ENCODE data around the gene ZNF691. TPM values are rescaled to one million over a fixed set of nuclear protein-coding genes. Genes with fewer than 3 reads are reported as not detected.
"Not testable (repeated sequence)": the region's sequence is repeated elsewhere in the genome, so short reads cannot be mapped to it uniquely, and the experiment has no call there.

The ZNF691 gene
- total RNA-seq, 1 donor from 2014 or later, result 3.7 TPM

DNA sequence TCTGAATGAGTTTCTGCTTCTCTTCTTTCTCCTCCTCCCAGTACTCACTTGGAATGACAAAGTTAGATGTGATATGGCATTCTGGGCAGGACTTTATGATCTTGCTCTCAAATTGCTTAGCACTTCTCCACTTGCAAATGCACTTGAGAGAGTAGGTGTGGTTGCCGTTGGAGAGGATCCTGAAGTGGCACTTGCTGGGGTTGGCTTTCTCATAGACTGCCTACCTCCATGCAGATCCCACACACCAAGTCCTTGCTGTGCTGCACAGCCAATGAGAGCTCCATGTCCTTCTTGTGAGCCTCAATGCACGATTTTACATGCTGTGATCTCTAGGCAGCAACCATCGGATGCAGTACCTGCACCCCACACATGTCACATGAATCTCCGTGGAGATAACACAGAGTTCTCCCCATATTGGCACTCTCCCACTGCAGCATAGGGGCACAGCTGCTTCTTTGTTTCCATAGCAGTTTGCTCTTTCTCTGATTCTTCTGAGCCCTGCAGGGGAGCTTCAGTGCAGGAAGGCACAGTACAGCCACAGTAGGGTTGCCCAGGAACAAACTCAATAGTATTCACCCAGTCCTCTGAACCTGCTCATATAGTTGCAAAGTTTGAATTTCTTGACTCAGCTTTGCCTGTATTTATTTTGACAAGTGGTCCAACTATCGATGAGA, 45.2 kb downstream of the ZNF691 start:
- no peak for TF ChIP-seq CTCF (conservative IDR thresholded peaks at IDR 0.05; ENCODE audit: low read depth, low read length)
- DNase-seq (ENCODE audit: low read depth), result no peak
- no peak overlapping the region for H3K4me3 ChIP-seq (ENCODE audit: low read depth, low read length)

GRCh38 chr1:42899960-42900359, 53.5 kb downstream of the ZNF691 start:
- DNase-seq (ENCODE audit: low read depth); H3K4me3 ChIP-seq (ENCODE audit: low read depth, low read length): not testable (repeated sequence)

Other genes starting within 250 kb of the ZNF691 start
- gene PPIH, start 188.2 kb upstream of the ZNF691 start, total RNA-seq, result 59.8 and 76.7 TPM in 2 replicates
- gene YBX1, start 164.2 kb upstream of the ZNF691 start, total RNA-seq, result 790 and 1,074 TPM in 2 replicates
- gene CLDN19, start 106.4 kb upstream of the ZNF691 start, total RNA-seq, result 0.29 and 1.2 TPM in 2 replicates
- 44.4 and 51.9 TPM in 2 replicates for gene P3H1, start 79.6 kb upstream of the ZNF691 start, total RNA-seq
- gene C1orf50, start 79.4 kb upstream of the ZNF691 start, total RNA-seq, result 6.1 and 7.8 TPM in 2 replicates
- gene TMEM269, start 61.6 kb upstream of the ZNF691 start, total RNA-seq, result not detected in 2 replicates
- gene ERMAP, start 29.5 kb upstream of the ZNF691 start, total RNA-seq, result 3.6 and 8.4 TPM in 2 replicates
- 38.3 and 47.5 TPM in 2 replicates for gene SVBP, start 29.2 kb upstream of the ZNF691 start, total RNA-seq
- 374 and 598 TPM in 2 replicates for gene SLC2A1, start 112.3 kb downstream of the ZNF691 start, total RNA-seq